Activated naive CD8-positive, alpha-beta T cell treated with anti-CD3 and anti-CD28 coated beads, Interleukin-2, amount 50 U/mL, for 16 hours (primary cell): ENCODE results near the gene ZNF79.

ENCODE experiments used
- DNase-seq: peaks from one replicate; pipeline ENCODE4 v3.0.0-alpha.2; 2020; ENCODE audit warnings: low read depth, low spot score

ZNF79 gene

DNA sequence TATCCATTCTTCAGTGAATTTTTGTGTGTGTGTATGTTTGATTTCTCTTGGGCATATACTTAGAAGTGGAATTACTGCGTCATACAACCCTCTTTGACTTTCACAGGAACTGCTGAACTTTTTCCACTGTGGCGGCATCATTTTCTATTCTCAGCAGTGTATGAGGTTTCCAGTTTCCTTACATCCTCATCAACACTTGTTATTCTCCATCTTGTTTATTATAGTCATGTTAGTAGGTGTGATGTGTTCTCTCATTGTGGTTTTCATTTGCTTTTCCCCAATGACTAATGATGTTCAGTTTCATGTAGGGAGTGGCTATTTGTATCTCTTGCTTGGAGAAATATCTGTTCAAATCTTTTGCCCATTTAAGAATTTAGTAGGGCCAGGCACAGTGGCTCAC lies 2.6 kb downstream of the ZNF79 start:
- no peak for DNase-seq

DNA sequence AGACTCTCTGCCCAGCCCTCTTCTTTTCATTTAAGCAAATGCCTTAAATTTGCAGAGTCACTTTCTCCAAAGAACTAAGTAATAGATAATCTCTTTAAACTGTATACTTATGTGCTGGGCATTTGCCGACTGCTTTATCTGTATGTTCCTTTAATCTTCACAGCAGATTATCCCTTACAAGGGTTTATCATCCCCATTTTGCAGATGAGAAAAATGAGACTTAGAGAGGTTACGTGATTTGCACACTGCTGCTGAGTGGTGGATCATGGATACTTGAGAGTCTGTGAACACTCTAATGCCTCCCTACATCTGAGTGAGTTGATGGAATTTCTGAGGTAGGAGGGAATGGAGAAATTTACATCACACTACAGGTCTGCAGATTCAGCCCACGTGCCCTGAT lies 4.2 kb downstream of the ZNF79 start:
- DNase-seq: no peak

DNA sequence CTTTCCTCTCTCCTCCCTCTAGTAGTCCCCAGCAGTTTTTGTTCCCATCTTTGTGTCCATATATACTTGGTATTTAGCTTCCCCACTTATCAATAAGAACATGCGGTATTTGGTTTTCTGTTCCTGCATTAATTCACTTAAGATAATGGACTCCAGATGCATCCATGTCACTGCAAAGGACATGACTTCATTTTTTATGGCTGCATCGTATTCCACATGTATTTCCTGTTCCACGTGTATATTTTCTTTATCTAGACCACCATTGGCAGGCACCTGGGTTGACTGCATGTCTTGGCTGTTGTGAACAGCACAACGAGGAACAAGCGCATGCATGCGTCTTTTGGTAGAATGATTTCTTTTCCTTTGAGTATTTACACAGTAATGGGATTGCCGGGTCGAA lies 6.2 kb downstream of the ZNF79 start:
- no peak for DNase-seq

DNA sequence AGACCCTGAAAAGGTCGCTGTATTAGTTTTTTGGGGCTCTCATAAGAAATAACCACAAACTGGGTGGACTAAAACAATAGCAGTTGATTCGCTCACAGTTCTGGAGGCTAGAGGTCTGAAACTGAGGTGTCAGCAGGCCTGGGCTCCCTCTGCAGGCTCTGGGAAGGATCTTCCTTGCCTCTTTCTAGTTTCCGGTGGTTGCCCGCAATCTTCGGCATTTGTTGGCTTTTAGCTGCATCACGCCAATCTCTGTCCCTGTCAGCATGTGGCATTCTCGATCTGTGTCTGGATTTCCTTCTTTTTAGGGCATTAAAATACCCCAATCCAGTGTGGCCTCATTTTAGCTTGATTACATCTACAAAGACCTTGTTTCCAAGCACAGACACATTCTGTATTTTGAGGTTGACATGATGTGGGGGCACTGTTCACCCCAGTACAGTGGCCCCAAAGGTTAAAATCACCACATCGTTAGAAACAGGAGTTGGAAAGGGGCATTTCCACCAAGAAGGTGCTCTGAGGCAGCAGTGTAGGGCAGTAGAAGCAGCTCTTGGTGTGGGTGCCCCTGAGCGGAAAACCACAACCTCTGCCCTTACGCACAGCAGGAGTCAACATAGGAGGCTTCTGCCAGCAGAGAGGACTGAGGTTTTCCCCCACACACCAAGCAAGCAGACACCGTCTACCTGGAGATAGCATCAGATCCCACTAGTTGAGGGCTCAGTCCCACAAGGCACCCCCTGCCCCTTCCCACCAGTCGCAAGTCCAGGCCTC lies 13.5 kb downstream of the ZNF79 start:
- no peak for DNase-seq

DNA sequence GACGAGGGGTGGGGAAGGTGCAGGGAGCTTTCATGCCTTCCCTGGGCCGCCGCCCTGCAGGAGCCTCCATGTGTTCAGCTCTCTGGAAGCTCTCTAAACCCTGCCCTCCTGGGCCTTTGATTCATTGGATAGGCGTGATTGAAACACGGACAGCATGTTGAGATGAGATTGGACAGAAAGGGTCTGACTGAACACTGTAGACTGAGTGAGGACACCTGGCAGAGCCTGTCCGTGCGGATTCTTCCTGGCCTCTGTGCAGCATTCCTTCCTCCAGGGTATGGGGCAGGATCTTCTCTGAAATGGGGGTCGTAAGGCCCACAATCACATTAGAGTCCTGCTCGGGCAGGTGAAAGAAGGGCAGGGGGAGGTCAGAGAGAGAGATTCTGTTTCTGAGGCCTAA lies 14.2 kb downstream of the ZNF79 start:
- DNase-seq: no peak

DNA sequence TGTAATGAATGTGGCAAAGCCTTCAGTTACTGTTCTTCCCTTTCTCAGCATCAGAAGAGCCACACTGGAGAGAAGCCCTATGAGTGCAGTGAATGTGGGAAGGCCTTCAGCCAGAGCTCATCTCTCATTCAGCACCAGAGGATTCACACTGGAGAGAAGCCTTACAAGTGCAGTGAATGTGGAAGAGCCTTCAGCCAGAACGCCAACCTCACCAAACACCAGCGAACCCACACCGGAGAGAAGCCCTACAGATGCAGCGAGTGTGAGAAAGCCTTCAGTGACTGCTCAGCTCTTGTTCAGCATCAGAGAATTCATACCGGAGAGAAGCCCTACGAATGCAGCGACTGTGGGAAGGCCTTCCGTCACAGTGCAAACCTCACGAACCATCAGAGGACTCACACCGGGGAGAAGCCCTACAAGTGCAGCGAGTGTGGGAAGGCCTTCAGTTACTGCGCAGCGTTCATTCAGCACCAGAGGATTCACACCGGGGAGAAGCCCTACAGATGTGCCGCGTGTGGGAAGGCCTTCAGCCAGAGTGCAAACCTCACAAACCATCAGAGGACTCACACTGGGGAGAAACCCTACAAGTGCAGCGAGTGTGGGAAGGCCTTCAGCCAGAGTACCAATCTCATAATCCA lies 20.2 kb downstream of the ZNF79 start:
- no peak for DNase-seq

DNA sequence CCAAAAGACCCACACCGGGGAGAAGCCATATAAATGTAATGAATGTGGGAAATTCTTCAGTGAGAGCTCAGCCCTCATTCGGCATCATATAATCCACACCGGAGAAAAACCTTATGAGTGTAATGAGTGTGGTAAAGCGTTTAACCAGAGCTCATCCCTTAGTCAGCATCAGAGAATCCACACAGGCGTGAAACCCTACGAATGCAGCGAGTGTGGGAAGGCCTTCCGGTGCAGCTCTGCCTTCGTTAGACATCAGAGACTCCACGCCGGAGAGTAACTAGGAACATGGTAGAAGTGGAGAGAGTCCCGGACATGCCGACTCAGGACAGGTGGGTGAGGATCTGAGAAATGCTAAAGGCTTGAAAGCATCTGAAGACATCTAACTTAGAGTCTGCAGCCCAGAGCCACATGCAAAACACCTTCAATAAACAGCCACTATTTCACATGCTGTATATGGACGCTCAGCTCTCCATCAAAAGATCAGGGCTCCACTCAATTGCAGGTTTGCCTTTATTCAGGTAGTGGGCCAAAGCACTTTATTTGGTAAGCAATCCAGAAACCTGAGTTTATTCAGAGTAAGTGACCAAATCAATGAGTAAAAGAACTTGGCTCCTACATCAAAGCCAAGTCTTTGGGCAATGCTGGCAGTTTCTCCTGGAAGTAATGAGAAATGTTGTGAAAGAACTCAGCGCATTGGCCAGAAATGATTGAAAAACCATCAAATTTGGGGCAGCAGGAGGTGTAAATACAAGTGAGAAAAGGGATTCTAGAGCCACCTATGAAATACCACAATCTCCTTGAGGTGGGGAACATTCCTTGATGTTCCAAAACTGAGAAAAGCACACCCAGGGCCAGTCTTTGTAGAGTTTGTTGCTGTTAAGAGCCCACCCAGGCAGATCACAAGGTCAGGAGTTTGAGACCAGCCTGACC lies 21.0 kb downstream of the ZNF79 start:
- DNase-seq: no peak

DNA sequence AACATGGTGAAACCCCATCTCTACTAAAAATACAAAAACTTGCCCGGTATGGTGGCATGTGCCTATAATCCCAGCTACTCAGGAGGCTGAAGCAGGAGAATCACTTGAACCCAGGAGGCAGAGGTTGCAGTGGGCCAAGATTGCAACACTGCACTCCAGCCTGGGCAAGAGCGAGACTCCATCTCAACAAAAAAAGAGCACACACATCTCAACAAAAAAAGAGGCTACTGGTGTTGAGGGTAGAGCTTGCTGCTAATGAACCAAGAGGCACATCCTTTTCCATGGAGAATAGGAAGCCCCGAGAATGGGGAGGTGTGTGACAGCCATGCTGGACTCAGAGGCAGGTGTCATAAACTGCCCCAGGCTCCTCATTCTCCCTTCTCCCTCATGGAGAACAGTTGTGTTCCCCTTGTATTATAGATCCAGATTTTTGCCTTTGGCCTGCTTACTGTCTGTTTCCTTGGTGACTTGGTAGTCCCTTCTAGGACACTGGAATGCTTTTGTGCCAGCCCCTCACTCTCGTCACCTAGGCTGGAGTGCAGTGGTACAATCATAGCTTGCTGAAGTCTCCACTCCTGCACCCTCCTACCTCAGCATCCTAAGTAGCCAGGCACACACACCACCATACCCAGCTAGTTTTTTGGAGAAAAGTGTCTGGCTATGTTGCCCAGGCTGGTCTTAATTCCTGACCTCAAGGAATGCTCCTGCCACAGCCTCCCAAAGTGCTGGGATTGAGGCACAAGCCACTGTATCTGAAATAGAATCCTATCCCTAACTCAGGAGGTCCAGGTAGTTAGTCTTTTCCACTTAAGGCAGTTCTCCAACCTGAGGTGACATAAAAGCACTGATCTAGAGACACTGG lies 21.9 kb downstream of the ZNF79 start:
- DNase-seq: no peak

DNA sequence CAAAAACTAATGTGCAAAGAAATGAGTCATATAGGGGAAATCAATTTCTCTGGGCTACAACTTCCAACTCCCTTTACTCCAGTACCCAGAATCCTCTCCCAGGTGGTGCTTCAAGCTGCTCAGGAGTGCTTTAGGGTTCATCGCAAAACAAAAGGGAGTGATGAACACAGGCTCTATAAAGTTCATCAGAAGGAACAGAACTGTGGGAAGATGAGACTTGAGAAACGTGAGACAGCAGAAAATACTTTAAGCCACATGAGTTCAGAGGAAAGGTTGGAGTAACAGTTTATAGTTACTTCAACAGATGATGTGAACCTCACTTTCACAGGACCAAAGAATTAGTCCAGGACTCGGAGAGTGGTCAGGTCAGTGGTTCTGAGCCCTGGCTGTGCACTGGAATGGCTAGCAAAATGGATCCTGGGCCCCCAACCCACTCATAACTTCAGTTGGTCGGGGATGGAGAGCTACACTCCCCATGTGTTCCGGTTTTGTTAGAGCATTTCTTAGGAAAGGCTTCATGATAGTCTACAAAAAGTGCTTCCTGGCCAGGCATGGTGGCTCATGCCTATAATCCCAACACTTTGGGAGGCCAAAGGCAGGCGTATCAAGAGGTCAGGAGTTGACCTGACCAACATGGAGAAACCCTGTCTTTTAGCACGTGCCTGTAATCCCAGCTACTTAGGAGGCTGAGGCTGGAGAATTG lies 22.7 kb downstream of the ZNF79 start:
- DNase-seq: no peak

DNA sequence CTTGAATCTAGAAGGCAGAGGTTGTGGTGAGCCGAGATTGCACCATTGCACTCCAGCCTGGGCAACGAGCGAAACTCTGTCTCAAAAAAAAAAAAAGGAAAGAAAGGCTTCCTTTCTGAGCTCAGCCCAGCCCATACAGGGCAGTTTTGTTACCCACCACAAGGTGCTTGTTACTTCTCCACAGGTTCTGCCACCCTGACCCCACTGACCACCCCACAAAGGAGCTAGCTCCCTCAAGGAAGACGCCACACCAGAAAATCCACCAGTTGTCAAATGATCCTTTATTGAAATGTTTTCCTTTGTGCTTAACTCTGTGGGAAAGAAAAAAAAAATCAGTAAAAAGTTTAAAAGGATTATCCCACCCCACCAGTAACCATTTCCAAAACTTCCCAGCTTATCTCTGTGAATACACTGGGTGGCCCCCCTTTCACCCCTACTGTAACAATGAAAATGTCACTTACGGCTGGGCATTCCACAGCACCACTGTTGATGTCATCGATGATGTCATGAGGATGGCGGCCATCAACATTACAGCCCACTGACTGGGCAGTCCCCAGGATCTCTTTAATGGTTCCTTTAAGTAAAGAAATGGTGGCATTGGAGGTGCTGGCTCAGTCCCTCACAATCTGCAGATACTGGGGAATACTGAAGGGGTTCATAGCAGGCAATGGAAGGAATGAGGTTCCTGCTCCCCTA lies 23.4 kb downstream of the ZNF79 start:
- DNase-seq: no peak

DNA sequence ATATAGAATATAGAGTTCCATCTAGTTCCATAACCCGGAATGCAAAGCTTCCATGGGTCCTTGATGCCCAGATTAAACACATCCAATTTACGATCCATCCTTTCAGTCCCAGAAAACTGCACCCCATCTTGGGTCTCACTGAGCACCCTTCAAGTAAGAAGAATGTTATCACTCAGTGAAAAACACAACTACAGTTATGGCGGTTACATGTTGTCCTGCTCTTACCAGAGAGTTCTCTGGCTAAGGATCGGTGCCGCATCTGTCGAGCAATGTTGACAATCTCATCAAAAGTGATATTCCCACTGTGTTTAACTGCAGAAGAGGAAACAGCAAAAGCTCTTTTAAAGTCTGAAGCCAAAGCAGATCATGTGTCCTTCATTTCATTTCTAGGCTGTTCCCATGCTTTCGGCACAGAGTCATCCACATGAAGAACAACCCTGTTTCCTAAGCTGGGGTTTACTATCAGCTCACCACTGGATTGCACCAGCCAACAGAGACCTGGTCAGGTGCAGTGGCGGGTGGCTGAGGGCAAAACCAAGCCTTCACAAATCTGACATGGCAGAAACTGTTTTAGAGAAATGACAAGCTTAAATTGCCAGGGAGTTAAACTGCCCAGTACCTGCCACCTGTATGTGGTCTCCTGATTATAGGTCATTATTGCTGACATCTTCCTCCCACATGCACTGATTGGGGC lies 24.1 kb downstream of the ZNF79 start:
- DNase-seq: no peak

DNA sequence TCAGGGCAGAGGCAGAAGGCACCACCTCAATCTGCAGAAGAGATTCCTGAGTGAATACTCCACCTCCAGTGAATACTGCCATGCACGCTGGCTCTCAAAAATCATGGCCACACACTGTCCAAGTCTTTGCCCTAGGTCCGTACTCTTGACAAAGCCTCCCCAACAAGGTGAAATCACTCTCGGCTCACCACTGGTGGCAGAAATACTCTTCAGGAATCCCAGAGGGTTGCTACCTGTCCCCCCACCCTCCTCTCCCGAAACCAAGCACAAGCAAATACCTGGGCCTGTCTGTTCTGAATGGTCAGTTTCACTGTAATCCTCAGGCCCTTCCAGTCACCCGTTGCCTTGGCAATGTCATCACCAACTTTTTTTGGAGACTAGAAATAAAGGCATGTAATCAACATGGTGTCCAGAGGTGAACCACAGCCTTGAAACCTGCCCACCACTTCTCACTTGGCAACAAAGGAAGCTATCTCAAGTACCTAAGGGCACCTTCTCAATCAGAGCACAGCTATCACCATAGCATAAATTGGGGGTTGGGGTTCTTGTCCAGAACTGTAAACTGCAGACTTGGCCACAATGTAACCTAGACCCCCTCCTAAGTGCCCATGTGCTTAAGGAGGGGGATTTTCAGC lies 25.3 kb downstream of the ZNF79 start:
- DNase-seq: no peak

DNA sequence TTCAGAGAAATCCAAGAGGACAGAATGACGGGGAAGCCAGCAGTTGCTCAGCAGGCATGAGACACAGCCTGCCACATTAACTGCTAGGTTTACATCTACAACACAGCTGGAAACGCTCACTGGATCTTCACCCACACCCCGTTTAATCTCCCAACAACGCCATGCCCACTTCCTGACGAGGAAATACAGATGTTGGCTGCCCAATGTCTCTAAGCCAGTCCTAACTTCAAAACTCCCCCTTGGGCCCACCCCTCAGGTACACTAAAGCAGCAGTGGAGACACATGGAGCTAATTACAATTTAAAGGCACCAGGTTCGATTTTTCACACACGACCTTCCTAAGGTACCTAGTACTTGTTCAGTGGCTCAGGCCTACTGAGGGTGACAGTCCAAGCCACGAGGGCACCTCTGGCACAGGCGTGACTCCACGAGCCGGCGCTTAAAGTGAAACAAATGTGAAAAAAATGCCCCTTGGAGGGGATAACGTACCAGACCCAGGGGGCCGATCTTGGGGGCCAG lies 26.1 kb downstream of the ZNF79 start:
- no peak for DNase-seq

DNA sequence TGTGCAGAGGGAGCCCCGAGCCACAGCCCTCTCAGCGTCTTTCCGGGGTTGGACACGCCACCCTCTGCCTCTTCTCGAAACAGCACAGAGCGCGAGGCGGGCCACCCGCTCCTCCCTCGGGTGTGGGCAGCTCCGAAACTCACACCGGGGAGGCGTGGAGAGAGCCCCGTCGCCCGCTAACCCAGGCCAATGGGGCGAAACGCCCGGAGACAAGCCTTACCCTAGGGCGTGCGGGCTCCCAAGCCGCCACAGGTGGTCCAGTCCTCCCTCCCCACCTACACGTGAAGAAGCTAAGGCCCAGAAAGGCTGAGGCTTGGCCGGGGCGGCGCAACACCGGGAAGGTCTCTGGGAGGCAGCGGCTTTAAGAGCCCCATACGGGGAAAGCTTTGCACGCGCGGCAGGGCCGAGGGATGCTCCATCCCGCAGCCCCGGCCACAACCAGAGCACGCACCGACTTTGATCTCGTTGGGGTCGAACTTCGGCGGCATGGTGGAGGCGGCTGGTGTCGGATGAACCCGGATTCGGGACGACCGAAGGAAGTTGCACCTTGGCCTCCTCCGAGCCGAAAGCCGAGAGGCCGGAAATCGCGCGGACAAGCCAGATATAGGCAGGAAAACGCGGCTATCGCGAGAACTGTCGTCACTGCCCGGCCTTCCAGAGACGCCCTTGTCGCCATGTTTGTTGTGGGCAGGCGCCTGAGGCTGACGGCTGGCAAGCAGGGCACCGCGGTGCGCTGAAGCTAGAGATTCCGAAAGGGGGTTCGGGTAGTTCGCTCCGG lies 26.8 kb downstream of the ZNF79 start, which contains the start of the genes LRSAM1 and RPL12:
TSS of gene LRSAM1 (plus strand) at position 681 of the 778 bp plus-strand sequence. CDS start 3,018 bp downstream, outside the sequence.
TSS of gene RPL12 (minus strand) at position 577 of the 778 bp plus-strand sequence. CDS start at position 488, 89 bp downstream.
- DNase-seq: peak; percentile 94

DNA sequence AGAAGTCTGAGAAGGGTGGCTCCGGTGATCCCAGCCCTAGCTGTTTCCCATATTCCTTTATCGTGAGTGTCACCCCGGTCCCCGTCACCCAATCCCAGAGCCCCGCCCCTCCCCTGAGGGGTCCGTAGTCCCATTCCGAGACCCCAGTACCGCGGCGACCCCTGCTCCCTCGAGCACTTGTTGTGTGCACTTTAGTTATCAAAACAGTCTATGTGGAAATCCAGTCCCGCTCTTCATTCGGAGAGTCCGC lies 27.4 kb downstream of the ZNF79 start:
- DNase-seq: no peak

DNA sequence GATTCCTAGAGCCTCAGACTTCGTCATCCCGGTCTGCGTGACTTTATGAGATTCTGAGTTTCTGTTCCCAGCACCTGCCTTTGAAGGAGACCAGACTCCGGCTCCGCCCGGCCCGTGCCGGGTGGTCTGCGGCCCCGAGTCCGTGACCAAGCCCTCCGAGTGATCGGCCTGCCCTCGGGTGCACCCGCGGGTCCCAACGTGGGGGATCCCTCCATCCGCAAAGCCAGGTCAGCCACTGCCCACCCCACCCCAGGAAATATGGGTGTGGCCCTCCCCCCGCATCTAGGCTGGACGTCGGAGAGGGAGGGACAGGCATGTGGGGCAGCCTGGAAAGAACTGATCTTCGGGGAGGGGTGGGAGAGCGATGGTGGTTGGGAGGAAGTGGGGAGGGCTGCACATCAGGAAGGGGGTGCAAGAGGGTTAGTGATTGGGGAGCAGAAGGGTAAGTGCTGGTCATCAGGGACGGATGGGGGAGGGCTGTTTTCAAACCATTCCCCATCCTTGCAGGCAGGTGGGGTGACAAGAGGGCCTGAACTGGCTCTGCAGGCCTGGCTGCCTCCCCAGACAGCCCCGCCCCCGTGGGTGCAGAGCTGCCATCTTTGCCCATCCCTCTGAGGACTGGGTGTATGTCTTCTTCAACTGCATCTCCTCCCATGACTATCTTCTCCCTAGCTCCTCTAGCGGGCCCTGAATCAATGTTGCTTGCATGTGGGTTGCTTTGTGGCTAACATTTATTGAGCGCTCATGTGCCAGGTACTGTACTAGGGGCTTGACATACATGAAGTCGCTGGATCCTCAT lies 27.9 kb downstream of the ZNF79 start:
- DNase-seq: no peak

DNA sequence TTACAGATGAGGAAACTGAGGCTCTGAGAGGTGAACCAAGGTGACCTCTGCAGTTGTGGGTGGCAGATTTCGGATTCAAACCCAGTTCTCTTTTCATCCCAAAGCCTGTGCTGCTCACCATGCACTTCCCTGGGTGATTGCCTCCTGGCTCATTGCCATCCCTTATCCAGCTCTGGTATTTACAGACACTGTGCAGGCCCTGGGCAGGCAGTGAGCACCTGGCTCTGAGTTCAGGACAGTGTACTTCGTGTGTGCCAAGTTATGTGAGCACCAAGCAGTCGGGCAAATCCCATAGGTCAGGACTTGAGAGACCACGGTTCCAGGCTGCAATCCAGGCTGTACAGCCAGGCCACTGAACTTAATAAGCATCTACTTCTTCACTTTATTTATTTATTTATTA lies 28.5 kb downstream of the ZNF79 start:
- no peak for DNase-seq
